ENCODE data around the gene USP13. TPM values are rescaled to one million over a fixed set of nuclear protein-coding genes. Genes with fewer than 3 reads are reported as not detected.

Gene USP13
- total and polyA plus RNA-seq, 10 of the 15 experiments (the other 5 are each of a cell fraction or from before 2014, with no cell fraction given): 3.2 to 20.8 (median 9.0) TPM

- TF ChIP-seq CTCF (IDR thresholded peaks at IDR 0.05 in 2 of 3, conservative IDR thresholded peaks at IDR 0.05 in 1 of 3; ENCODE audit: control insufficient read depth in 2 of 3, extremely low read depth in 1 of 3, insufficient read depth in 1 of 3, low read depth in 3 of 3, low read length in 3 of 3): no peak
- TF ChIP-seq TBL1XR1 (IDR thresholded peaks at IDR 0.05; ENCODE audit: low read depth, low read length): no peak
- no peak for TF ChIP-seq CEBPB (IDR thresholded peaks at IDR 0.05; ENCODE audit: borderline replicate concordance in 1 of 2, low read depth in 2 of 2, low read length in 2 of 2)
- TF ChIP-seq SRF (IDR thresholded peaks at IDR 0.05; ENCODE audit: low read depth in 2 of 2, low read length in 2 of 2): no peak
- no peak for TF ChIP-seq RBBP5 (conservative IDR thresholded peaks at IDR 0.05)
- TF ChIP-seq SMAD1 (IDR thresholded peaks at IDR 0.05; ENCODE audit: low read depth, partially characterized antibody): no peak
- TF ChIP-seq RB1 (IDR thresholded peaks at IDR 0.05; ENCODE audit: borderline replicate concordance): no peak
- no peak for TF ChIP-seq BMI1 (IDR thresholded peaks at IDR 0.05; ENCODE audit: borderline replicate concordance)
- TF ChIP-seq ETV6 (conservative IDR thresholded peaks at IDR 0.05 in 1 of 2, IDR thresholded peaks at IDR 0.05 in 1 of 2; ENCODE audit: borderline replicate concordance in 1 of 2, low read depth in 1 of 2): no peak
- TF ChIP-seq POLR2AphosphoS5 (IDR thresholded peaks at IDR 0.05; ENCODE audit: low read length): peak; percentile 92
- TF ChIP-seq RAD51 (IDR thresholded peaks at IDR 0.05): no peak
- TF ChIP-seq CBX3 (IDR thresholded peaks at IDR 0.05; ENCODE audit: borderline replicate concordance, low read depth): no peak
- TF ChIP-seq KDM1A (IDR thresholded peaks at IDR 0.05; ENCODE audit: borderline replicate concordance): no peak
- no peak for TF ChIP-seq ZNF687 (IDR thresholded peaks at IDR 0.05)
- peak; percentile 93 for TF ChIP-seq POLR2A (IDR thresholded peaks at IDR 0.05; ENCODE audit: low read depth, low read length)
- peak; percentile 83; the same call in 1 of the 2 replicates for TF ChIP-seq PAX8 (IDR thresholded peaks at IDR 0.05)
- no peak; the same call in 1 of the 2 replicates for TF ChIP-seq GATAD2B (conservative IDR thresholded peaks at IDR 0.05; ENCODE audit: low read depth)
- no peak for TF ChIP-seq NFIC (IDR thresholded peaks at IDR 0.05; ENCODE audit: low read depth, low read length)
- peak; percentile 62 for TF ChIP-seq ELK1 (IDR thresholded peaks at IDR 0.05; ENCODE audit: low read depth, low read length)
- no peak for TF ChIP-seq MTA2 (IDR thresholded peaks at IDR 0.05; ENCODE audit: low read depth)
These were observed 48.3 kb upstream of the USP13 start, which contains the start of the genes MRPL47 and NDUFB5 (continued) for GRCh38 chr3:179604321-179605078.
